ENCODE measurements around the gene TMPRSS9.

The TMPRSS9 gene

GRCh38 chr19:2321565-2322283, 38.3 kb upstream of the TMPRSS9 start:
- Histone ChIP-seq H3K4me1 (ENCODE audit: control insufficient read depth, low read depth, low read length) (no peaks in the 10 kb centered on the region), H3K9ac (ENCODE audit: low read length) (no peak overlapping the region), H3K27ac (ENCODE audit: low read length) (no peak overlapping the region)

GRCh38 chr19:2323707-2324106, 36.4 kb upstream of the TMPRSS9 start:
- H3K36me3 ChIP-seq (ENCODE audit: control insufficient read depth, low read depth, low read length): peaks cover 5% of the 10 kb centered on the region
- no peak overlapping the region for H3K9ac ChIP-seq (ENCODE audit: low read length)
- H3K27me3 ChIP-seq (ENCODE audit: control insufficient read depth, insufficient read depth, low read length): no peaks in the 10 kb centered on the region
- no peak overlapping the region for H3K27ac ChIP-seq (ENCODE audit: low read length)
- H3K4me3 ChIP-seq (ENCODE audit: low read length): no peak overlapping the region
- H3K9me3 ChIP-seq (ENCODE audit: control insufficient read depth, low read depth, low read length): no peaks in the 10 kb centered on the region
- no peaks in the 10 kb centered on the region for H3K4me1 ChIP-seq (ENCODE audit: control insufficient read depth, low read depth, low read length)

More at GRCh38 chr19:2321565-2322283, 38.3 kb upstream of the TMPRSS9 start:
- Histone ChIP-seq H3K4me3 (ENCODE audit: low read length) (no peak overlapping the region), H3K27me3 (ENCODE audit: control insufficient read depth, insufficient read depth, low read length) (no peaks in the 10 kb centered on the region), H3K9me3 (ENCODE audit: control insufficient read depth, low read depth, low read length) (no peaks in the 10 kb centered on the region), H3K36me3 (ENCODE audit: control insufficient read depth, low read depth, low read length) (peaks cover 5% of the 10 kb centered on the region)

- Histone ChIP-seq H3K27me3 (ENCODE audit: control insufficient read depth, insufficient read depth, low read length) (no peaks in the 10 kb centered on the region), H3K27ac (ENCODE audit: low read length) (no peak overlapping the region), H3K9me3 (ENCODE audit: control insufficient read depth, low read depth, low read length) (no peaks in the 10 kb centered on the region), H3K36me3 (ENCODE audit: control insufficient read depth, low read depth, low read length) (peaks cover 5% of the 10 kb centered on the region), H3K4me3 (ENCODE audit: low read length) (no peak overlapping the region), H3K4me1 (ENCODE audit: control insufficient read depth, low read depth, low read length) (peaks cover 3% of the 10 kb centered on the region), H3K9ac (ENCODE audit: low read length) (no peak overlapping the region)
Observed at GRCh38 chr19:2324220-2324948, 35.7 kb upstream of the TMPRSS9 start.

- Histone ChIP-seq H3K4me1 (ENCODE audit: control insufficient read depth, low read depth, low read length) (peaks cover 10% of the 10 kb centered on the region), H3K9ac (ENCODE audit: low read length) (no peak overlapping the region), H3K36me3 (ENCODE audit: control insufficient read depth, low read depth, low read length) (peaks cover 5% of the 10 kb centered on the region), H3K4me3 (ENCODE audit: low read length) (no peak overlapping the region), H3K9me3 (ENCODE audit: control insufficient read depth, low read depth, low read length) (no peaks in the 10 kb centered on the region), H3K27me3 (ENCODE audit: control insufficient read depth, insufficient read depth, low read length) (no peaks in the 10 kb centered on the region), H3K27ac (ENCODE audit: low read length) (no peak overlapping the region)
Observed at GRCh38 chr19:2325281-2326046, 34.6 kb upstream of the TMPRSS9 start.

- Histone ChIP-seq H3K9me3 (ENCODE audit: control insufficient read depth, low read depth, low read length) (no peaks in the 10 kb centered on the region), H3K27ac (ENCODE audit: low read length) (no peak overlapping the region), H3K4me1 (ENCODE audit: control insufficient read depth, low read depth, low read length) (peaks cover 21% of the 10 kb centered on the region), H3K36me3 (ENCODE audit: control insufficient read depth, low read depth, low read length) (peaks cover 5% of the 10 kb centered on the region), H3K27me3 (ENCODE audit: control insufficient read depth, insufficient read depth, low read length) (no peaks in the 10 kb centered on the region), H3K4me3 (ENCODE audit: low read length) (no peak overlapping the region), H3K9ac (ENCODE audit: low read length) (no peak overlapping the region)
Observed at GRCh38 chr19:2326699-2327360, 33.2 kb upstream of the TMPRSS9 start.

- Histone ChIP-seq H3K4me3 (ENCODE audit: low read length) (peak overlapping the region; percentile 94), H3K36me3 (ENCODE audit: control insufficient read depth, low read depth, low read length) (peaks cover 5% of the 10 kb centered on the region), H3K4me1 (ENCODE audit: control insufficient read depth, low read depth, low read length) (peaks cover 21% of the 10 kb centered on the region), H3K27me3 (ENCODE audit: control insufficient read depth, insufficient read depth, low read length) (no peaks in the 10 kb centered on the region), H3K27ac (ENCODE audit: low read length) (peak overlapping the region; percentile 75), H3K9ac (ENCODE audit: low read length) (peak overlapping the region; percentile 82), H3K9me3 (ENCODE audit: control insufficient read depth, low read depth, low read length) (no peaks in the 10 kb centered on the region)
Observed at GRCh38 chr19:2327773-2328400, 32.2 kb upstream of the TMPRSS9 start.

GRCh38 chr19:2328401-2329148, 31.5 kb upstream of the TMPRSS9 start, which contains the start of the genes LSM7 and SPPL2B:
Gene LSM7, minus strand, starts transcription at chr19:2328586. Its CDS starts 20 bp downstream, at chr19:2328566.
Gene SPPL2B, plus strand, starts transcription at chr19:2328684. Its CDS starts 26 bp downstream, at chr19:2328710.
- no peaks in the 10 kb centered on the region for H3K9me3 ChIP-seq (ENCODE audit: control insufficient read depth, low read depth, low read length)
- peak within 1 kb of the TSS; percentile 75 for H3K27ac ChIP-seq (ENCODE audit: low read length)
- H3K36me3 ChIP-seq (ENCODE audit: control insufficient read depth, low read depth, low read length): no peaks in the 10 kb centered on the region
- peaks cover 21% of the 10 kb centered on the region for H3K4me1 ChIP-seq (ENCODE audit: control insufficient read depth, low read depth, low read length)
- H3K9ac ChIP-seq (ENCODE audit: low read length): peak within 1 kb of the TSS; percentile 82
- H3K4me3 ChIP-seq (ENCODE audit: low read length): peak within 1 kb of the TSS; percentile 94
- no peaks in the 10 kb centered on the region for H3K27me3 ChIP-seq (ENCODE audit: control insufficient read depth, insufficient read depth, low read length)

- H3K9ac ChIP-seq (ENCODE audit: low read length): peak overlapping the region; percentile 82
- H3K27ac ChIP-seq (ENCODE audit: low read length): peak overlapping the region; percentile 24
- peaks cover 21% of the 10 kb centered on the region for H3K4me1 ChIP-seq (ENCODE audit: control insufficient read depth, low read depth, low read length)
- no peaks in the 10 kb centered on the region for H3K9me3 ChIP-seq (ENCODE audit: control insufficient read depth, low read depth, low read length)
- H3K27me3 ChIP-seq (ENCODE audit: control insufficient read depth, insufficient read depth, low read length): no peaks in the 10 kb centered on the region
- H3K36me3 ChIP-seq (ENCODE audit: control insufficient read depth, low read depth, low read length): no peaks in the 10 kb centered on the region
- peak overlapping the region; percentile 94 for H3K4me3 ChIP-seq (ENCODE audit: low read length)
Observed at GRCh38 chr19:2329149-2329478, 31.0 kb upstream of the TMPRSS9 start.

- Histone ChIP-seq H3K9me3 (ENCODE audit: control insufficient read depth, low read depth, low read length) (no peaks in the 10 kb centered on the region), H3K9ac (ENCODE audit: low read length) (peak overlapping the region; percentile 82), H3K4me1 (ENCODE audit: control insufficient read depth, low read depth, low read length) (peaks cover 21% of the 10 kb centered on the region), H3K4me3 (ENCODE audit: low read length) (peak overlapping the region; percentile 94), H3K36me3 (ENCODE audit: control insufficient read depth, low read depth, low read length) (no peaks in the 10 kb centered on the region), H3K27ac (ENCODE audit: low read length) (peak overlapping the region; percentile 24), H3K27me3 (ENCODE audit: control insufficient read depth, insufficient read depth, low read length) (no peaks in the 10 kb centered on the region)
Observed at GRCh38 chr19:2329501-2329916, 30.6 kb upstream of the TMPRSS9 start.

- Histone ChIP-seq H3K27me3 (ENCODE audit: control insufficient read depth, insufficient read depth, low read length) (no peaks in the 10 kb centered on the region), H3K36me3 (ENCODE audit: control insufficient read depth, low read depth, low read length) (no peaks in the 10 kb centered on the region), H3K27ac (ENCODE audit: low read length) (no peak overlapping the region), H3K9me3 (ENCODE audit: control insufficient read depth, low read depth, low read length) (no peaks in the 10 kb centered on the region), H3K4me1 (ENCODE audit: control insufficient read depth, low read depth, low read length) (peaks cover 21% of the 10 kb centered on the region), H3K4me3 (ENCODE audit: low read length) (no peak overlapping the region), H3K9ac (ENCODE audit: low read length) (no peak overlapping the region)
Observed at GRCh38 chr19:2330255-2330631, 29.8 kb upstream of the TMPRSS9 start.

Measured in iPS-18a (cell line).